Right atrium auricular region (tissue), 2 donors: ENCODE data around the gene MMP24OS. TPM values are rescaled to one million over a fixed set of nuclear protein-coding genes. Genes with fewer than 3 reads are reported as not detected.

Experiments used
- DNase-seq: peaks from one replicate; pipeline ENCODE4 v3.0.0-alpha.2; 2019; ENCODE audit warnings: low spot score
- H3K27ac ChIP-seq, 2 donors: fragments of 200-600 bp; sonication (generic); 1 replicate in 1 of 2; 2 replicates in 1 of 2; pipeline ENCODE4 v1.5.1; 2016 to 2019
- H3K27me3 ChIP-seq, 2 donors: fragments of 200-600 bp; sonication (generic); one replicate each; pipeline versions ENCODE4 v1.5.1 to v1.6.0; 2017 to 2019
- H3K36me3 ChIP-seq: fragments of 200-600 bp; sonication (generic); one replicate; pipeline ENCODE4 v1.5.1; 2016
- H3K4me1 ChIP-seq, 2 donors: fragments of 200-600 bp; sonication (generic); one replicate each; pipeline versions ENCODE4 v1.5.1 to v1.6.0; 2017 to 2019
- H3K4me3 ChIP-seq, 2 donors: fragments of 200-600 bp; sonication (generic); 1 replicate in 1 of 2; 2 replicates in 1 of 2; pipeline ENCODE4 v1.5.1; 2017 to 2019; ENCODE audit warnings: mild to moderate bottlenecking in 1 of 2, moderate library complexity in 1 of 2
- H3K9me3 ChIP-seq, 2 donors: fragments of 200-600 bp; sonication (generic); one replicate each; pipeline ENCODE4 v1.5.1; 2019
- total RNA-seq, 2 donors: library from RNA; depleted of rRNA; stranded (reverse); fragments of >200 nt; gene quantifications; one replicate each; pipeline ENCODE4 v1.1.0, GENCODE V29; 2016
- TF ChIP-seq, protein P1 (sequence below), 2 donors: fragments of 200-600 bp; sonication (generic); IDR thresholded peaks; one replicate each; pipeline ENCODE4 v1.5.1; 2019; ENCODE audit warnings: antibody characterized with exemption in 2 of 2

Gene MMP24OS
- total RNA-seq, 2 donors from 2014 or later = 11.9 to 24.2 TPM

GRCh38 chr20:35232575-35232974 lies 45.3 kb downstream of the MMP24OS start:
- TF ChIP-seq, protein P1, sequence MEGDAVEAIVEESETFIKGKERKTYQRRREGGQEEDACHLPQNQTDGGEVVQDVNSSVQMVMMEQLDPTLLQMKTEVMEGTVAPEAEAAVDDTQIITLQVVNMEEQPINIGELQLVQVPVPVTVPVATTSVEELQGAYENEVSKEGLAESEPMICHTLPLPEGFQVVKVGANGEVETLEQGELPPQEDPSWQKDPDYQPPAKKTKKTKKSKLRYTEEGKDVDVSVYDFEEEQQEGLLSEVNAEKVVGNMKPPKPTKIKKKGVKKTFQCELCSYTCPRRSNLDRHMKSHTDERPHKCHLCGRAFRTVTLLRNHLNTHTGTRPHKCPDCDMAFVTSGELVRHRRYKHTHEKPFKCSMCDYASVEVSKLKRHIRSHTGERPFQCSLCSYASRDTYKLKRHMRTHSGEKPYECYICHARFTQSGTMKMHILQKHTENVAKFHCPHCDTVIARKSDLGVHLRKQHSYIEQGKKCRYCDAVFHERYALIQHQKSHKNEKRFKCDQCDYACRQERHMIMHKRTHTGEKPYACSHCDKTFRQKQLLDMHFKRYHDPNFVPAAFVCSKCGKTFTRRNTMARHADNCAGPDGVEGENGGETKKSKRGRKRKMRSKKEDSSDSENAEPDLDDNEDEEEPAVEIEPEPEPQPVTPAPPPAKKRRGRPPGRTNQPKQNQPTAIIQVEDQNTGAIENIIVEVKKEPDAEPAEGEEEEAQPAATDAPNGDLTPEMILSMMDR (IDR thresholded peaks at IDR 0.05) = no peak
- H3K27ac ChIP-seq = no peak overlapping the region
- no peak overlapping the region for H3K4me3 ChIP-seq
- no peaks in the 10 kb centered on the region for H3K36me3 ChIP-seq
- DNase-seq = no peak
- no peaks in the 10 kb centered on the region for H3K27me3 ChIP-seq
- no peaks in the 10 kb centered on the region for H3K9me3 ChIP-seq
- H3K4me1 ChIP-seq = no peaks in the 10 kb centered on the region

DNA sequence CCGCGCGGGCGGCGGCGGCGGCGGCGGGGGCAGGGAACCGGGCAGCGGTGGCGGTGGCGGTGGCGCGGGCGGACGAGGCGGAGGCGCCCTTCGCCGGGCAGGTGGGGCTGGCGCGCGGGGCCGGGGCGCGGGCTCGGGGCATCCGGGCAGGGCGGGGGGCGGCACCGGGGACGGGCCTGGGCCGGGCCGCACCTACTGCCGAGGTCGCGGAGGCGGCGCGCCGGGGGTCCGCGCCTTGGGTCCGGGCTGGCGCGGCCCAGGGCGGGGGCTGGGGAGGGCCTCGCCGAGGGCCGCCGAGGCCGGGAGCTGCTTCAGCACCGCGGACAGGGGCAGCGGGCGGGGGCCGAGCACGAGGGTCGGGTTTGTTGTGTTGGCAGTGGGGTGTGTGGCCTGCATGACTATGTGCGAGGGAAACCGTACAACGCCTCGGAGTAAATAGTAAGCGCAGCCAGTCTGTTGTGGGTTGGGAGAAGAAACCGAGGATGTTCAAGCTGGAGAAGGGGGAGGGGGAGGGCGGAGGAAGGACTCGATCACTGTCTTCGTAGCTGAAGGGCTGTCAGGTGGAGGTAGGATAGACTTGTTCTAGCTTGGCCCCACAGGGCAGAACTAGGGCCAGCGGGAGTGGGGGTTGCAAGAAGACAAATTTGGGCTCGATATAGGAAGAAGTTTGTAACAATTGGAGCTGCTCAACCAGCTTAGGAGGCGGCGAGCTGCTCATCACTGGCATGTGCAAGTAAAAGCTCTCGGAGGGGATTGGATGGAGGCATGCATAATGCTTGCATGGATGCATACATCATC lies 50.8 kb downstream of the MMP24OS start:
- peak overlapping the region in 1 of 2 donors; percentile 34 for H3K4me3 ChIP-seq
- H3K4me1 ChIP-seq = peaks cover 0 to 14% of the 10 kb centered on the region in 2 donors
- TF ChIP-seq, protein P1 (IDR thresholded peaks at IDR 0.05) = no peak
- no peak for DNase-seq
- no peaks in the 10 kb centered on the region for H3K27me3 ChIP-seq
- no peak overlapping the region for H3K27ac ChIP-seq
- H3K9me3 ChIP-seq = no peaks in the 10 kb centered on the region
- H3K36me3 ChIP-seq = no peaks in the 10 kb centered on the region

Other genes with a start within 250 kb of the MMP24OS start
- gene TRPC4AP, start 185.3 kb downstream of the MMP24OS start, total RNA-seq = 10 to 100 TPM; 32.4 to 39.2 TPM
- gene EDEM2, start 130.8 kb downstream of the MMP24OS start, total RNA-seq = 10 to 100 TPM; 13.8 to 16.1 TPM
- 10 to 100 TPM; 37.7 to 51.0 TPM for gene PROCR, start 106.0 kb downstream of the MMP24OS start, total RNA-seq
- 1 to 10 TPM; 2.2 to 3.8 TPM for gene MMP24, start 51.4 kb downstream of the MMP24OS start, total RNA-seq
- 10 to 100 TPM; 23.0 to 44.3 TPM for gene EIF6, start 6.7 kb upstream of the MMP24OS start, total RNA-seq
- not detected for gene FAM83C, start 14.3 kb upstream of the MMP24OS start, total RNA-seq
- 10 to 100 TPM; 33.2 to 53.9 TPM for gene UQCC1, start 133.9 kb upstream of the MMP24OS start, total RNA-seq
- gene GDF5, start 160.1 kb upstream of the MMP24OS start, total RNA-seq = 1 to 10 TPM in 1 of 2 donors, under 1 TPM in 1; 0.70 to 2.6 TPM
- 10 to 100 TPM; 13.0 to 18.9 TPM for gene CEP250, start 177.5 kb upstream of the MMP24OS start, total RNA-seq